ENCODE measurements around the gene CCDC180.

DNA sequence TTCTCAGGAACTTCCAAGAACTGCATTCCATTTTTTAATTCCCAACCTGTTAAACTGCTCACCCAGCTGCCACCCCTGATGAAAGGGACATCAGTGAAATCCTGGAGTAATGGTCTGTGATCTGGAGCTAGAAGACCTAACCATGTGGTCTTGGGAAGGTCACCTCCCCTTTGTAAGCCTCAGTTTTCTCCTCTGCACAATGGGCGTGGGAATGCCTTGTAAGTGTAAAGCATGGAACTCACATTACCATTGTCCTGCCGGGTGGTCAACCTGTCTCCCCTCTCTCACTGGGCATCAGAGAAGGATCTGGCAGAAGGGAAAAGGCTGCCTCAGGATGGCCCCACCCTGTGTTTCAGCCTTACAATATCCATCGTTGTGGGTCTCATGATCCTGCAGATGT, 15.3 kb upstream of the CCDC180 start:
- TF ChIP-seq, protein P1, sequence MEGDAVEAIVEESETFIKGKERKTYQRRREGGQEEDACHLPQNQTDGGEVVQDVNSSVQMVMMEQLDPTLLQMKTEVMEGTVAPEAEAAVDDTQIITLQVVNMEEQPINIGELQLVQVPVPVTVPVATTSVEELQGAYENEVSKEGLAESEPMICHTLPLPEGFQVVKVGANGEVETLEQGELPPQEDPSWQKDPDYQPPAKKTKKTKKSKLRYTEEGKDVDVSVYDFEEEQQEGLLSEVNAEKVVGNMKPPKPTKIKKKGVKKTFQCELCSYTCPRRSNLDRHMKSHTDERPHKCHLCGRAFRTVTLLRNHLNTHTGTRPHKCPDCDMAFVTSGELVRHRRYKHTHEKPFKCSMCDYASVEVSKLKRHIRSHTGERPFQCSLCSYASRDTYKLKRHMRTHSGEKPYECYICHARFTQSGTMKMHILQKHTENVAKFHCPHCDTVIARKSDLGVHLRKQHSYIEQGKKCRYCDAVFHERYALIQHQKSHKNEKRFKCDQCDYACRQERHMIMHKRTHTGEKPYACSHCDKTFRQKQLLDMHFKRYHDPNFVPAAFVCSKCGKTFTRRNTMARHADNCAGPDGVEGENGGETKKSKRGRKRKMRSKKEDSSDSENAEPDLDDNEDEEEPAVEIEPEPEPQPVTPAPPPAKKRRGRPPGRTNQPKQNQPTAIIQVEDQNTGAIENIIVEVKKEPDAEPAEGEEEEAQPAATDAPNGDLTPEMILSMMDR (conservative IDR thresholded peaks at IDR 0.05 in 1 of 2, IDR thresholded peaks at IDR 0.05 in 1 of 2; ENCODE audit: extremely low read depth in 1 of 2, insufficient read depth in 1 of 2, low read depth in 1 of 2, low read length in 2 of 2): no peak
- no peak for TF ChIP-seq EZH2 (IDR thresholded peaks at IDR 0.05; ENCODE audit: borderline replicate concordance, low read length)

Measured in mammary epithelial cell (primary cell).